Neutrophil (primary cell): ENCODE results near the gene CELA2A.
"Not testable (repeated sequence)": the region's sequence is repeated elsewhere in the genome, so short reads cannot be mapped to it uniquely, and the experiment has no call there.

Source experiments
- H3K27ac ChIP-seq: fragments of 200-600 bp; sonication (generic); 2 replicates; pipeline ENCODE4 v1.5.1; 2016; ENCODE audit warnings: mild to moderate bottlenecking, moderate library complexity
- H3K27me3 ChIP-seq: fragments of 200-600 bp; sonication (generic); 2 replicates; pipeline ENCODE4 v1.6.0; 2016; ENCODE audit warnings: mild to moderate bottlenecking
- H3K36me3 ChIP-seq: fragments of 200-600 bp; sonication (generic); 2 replicates; pipeline ENCODE4 v1.5.1; 2017
- H3K4me1 ChIP-seq, 2 experiments: fragments of 200-600 bp in 1 of 2; sonication (generic) in 1 of 2; 1 replicate in 1 of 2; 2 replicates in 1 of 2; pipeline versions ENCODE4 v1.5.1 to v1.6.1; 2013 to 2016; ENCODE audit warnings: low read depth in 1 of 2, low read length in 1 of 2, mild to moderate bottlenecking in 1 of 2, moderate library complexity in 1 of 2; ENCODE audit not compliant: control insufficient read depth in 1 of 2, insufficient read depth in 1 of 2
- H3K4me3 ChIP-seq, 2 experiments: fragments of 200-600 bp in 1 of 2; sonication (generic) in 1 of 2; 1 replicate in 1 of 2; 2 replicates in 1 of 2; pipeline ENCODE4 v1.5.1; 2013 to 2016; ENCODE audit warnings: low read depth in 1 of 2, low read length in 1 of 2, mild to moderate bottlenecking in 1 of 2, moderate library complexity in 1 of 2
- H3K9me3 ChIP-seq: fragments of 200-600 bp; sonication (generic); 2 replicates; pipeline ENCODE4 v1.5.1; 2016
- CTCF ChIP-seq: fragments of 200-600 bp; sonication (generic); IDR thresholded peaks from 2 replicates; pipeline ENCODE4 v1.5.1; 2016; ENCODE audit warnings: antibody characterized with exemption

Gene CELA2A

GRCh38 chr1:15483971-15484370, 27.4 kb downstream of the CELA2A start:
- Histone ChIP-seq H3K27ac (no peak overlapping the region), H3K36me3 (peaks cover 4% of the 10 kb centered on the region), H3K27me3 (no peaks in the 10 kb centered on the region), H3K4me1 (no peaks in the 10 kb centered on the region), H3K4me3 (no peak overlapping the region), H3K9me3 (no peaks in the 10 kb centered on the region)
- no peak for TF ChIP-seq CTCF

GRCh38 chr1:15484443-15484842, 27.9 kb downstream of the CELA2A start:
- H3K9me3 ChIP-seq, H3K27me3 ChIP-seq, H3K4me1 ChIP-seq, H3K36me3 ChIP-seq, H3K27ac ChIP-seq, H3K4me3 ChIP-seq: not testable (repeated sequence)

- H3K27me3 ChIP-seq, result no peaks in the 10 kb centered on the region
- TF ChIP-seq CTCF, result no peak
- H3K36me3 ChIP-seq, result peaks cover 11% of the 10 kb centered on the region
- no peaks in the 10 kb centered on the region for H3K9me3 ChIP-seq
- no peak overlapping the region for H3K27ac ChIP-seq
- no peaks in the 10 kb centered on the region for H3K4me1 ChIP-seq
- no peak overlapping the region for H3K4me3 ChIP-seq
These were observed 29.1 kb downstream of the CELA2A start for GRCh38 chr1:15485636-15486035.

- not testable (repeated sequence) for H3K27me3 ChIP-seq, H3K27ac ChIP-seq, H3K4me3 ChIP-seq, H3K9me3 ChIP-seq, H3K4me1 ChIP-seq
- peaks cover 23% of the 10 kb centered on the region for H3K36me3 ChIP-seq
These were observed 30.5 kb downstream of the CELA2A start for GRCh38 chr1:15486844-15487610.

- H3K27ac ChIP-seq, result no peak overlapping the region
- H3K4me1 ChIP-seq, result no peaks in the 10 kb centered on the region
- H3K36me3 ChIP-seq, result peaks cover 36% of the 10 kb centered on the region
- no peaks in the 10 kb centered on the region for H3K27me3 ChIP-seq
- no peak overlapping the region for H3K4me3 ChIP-seq
- TF ChIP-seq CTCF, result no peak
- H3K9me3 ChIP-seq, result no peaks in the 10 kb centered on the region
These were observed 31.8 kb downstream of the CELA2A start for GRCh38 chr1:15488371-15488770.

GRCh38 chr1:15489052-15489736, 32.7 kb downstream of the CELA2A start:
- Histone ChIP-seq H3K4me1 (no peaks in the 10 kb centered on the region), H3K4me3 (no peak overlapping the region), H3K27me3 (no peaks in the 10 kb centered on the region), H3K9me3 (no peaks in the 10 kb centered on the region), H3K27ac (no peak overlapping the region), H3K36me3 (peaks cover 45% of the 10 kb centered on the region)
- no peak for TF ChIP-seq CTCF

GRCh38 chr1:15491010-15491409, 34.5 kb downstream of the CELA2A start:
- not testable (repeated sequence) for H3K27ac ChIP-seq, H3K4me3 ChIP-seq, H3K9me3 ChIP-seq, H3K4me1 ChIP-seq, H3K27me3 ChIP-seq
- peaks cover 55% of the 10 kb centered on the region for H3K36me3 ChIP-seq
